ENCODE measurements around the gene PLEKHM2.

The PLEKHM2 gene

DNA sequence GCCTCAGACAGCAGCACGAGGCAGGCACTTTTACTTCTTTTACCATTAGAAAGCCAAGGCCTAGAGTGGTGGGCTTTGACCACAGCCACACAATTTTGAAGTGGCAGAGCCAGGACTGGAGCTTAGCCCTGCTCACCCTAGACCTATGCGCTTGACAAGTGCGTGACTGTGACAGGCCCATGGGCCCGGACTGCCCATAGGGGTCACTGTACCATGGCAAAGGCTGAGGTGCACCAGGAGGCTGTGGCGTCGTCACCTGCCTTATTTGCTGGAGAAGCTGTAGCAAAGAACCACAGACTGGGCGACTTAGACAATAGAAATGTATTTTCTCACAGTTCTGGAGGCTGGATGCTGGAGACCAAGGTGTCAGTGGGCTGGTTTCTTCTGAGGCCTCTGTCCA, 55.6 kb downstream of the PLEKHM2 start:
- DNase-seq (ENCODE audit: extremely low read depth, low read depth), result no peak
- TF ChIP-seq, protein P1, sequence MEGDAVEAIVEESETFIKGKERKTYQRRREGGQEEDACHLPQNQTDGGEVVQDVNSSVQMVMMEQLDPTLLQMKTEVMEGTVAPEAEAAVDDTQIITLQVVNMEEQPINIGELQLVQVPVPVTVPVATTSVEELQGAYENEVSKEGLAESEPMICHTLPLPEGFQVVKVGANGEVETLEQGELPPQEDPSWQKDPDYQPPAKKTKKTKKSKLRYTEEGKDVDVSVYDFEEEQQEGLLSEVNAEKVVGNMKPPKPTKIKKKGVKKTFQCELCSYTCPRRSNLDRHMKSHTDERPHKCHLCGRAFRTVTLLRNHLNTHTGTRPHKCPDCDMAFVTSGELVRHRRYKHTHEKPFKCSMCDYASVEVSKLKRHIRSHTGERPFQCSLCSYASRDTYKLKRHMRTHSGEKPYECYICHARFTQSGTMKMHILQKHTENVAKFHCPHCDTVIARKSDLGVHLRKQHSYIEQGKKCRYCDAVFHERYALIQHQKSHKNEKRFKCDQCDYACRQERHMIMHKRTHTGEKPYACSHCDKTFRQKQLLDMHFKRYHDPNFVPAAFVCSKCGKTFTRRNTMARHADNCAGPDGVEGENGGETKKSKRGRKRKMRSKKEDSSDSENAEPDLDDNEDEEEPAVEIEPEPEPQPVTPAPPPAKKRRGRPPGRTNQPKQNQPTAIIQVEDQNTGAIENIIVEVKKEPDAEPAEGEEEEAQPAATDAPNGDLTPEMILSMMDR (IDR thresholded peaks at IDR 0.05; ENCODE audit: low read depth, low read length), result no peak

DNA sequence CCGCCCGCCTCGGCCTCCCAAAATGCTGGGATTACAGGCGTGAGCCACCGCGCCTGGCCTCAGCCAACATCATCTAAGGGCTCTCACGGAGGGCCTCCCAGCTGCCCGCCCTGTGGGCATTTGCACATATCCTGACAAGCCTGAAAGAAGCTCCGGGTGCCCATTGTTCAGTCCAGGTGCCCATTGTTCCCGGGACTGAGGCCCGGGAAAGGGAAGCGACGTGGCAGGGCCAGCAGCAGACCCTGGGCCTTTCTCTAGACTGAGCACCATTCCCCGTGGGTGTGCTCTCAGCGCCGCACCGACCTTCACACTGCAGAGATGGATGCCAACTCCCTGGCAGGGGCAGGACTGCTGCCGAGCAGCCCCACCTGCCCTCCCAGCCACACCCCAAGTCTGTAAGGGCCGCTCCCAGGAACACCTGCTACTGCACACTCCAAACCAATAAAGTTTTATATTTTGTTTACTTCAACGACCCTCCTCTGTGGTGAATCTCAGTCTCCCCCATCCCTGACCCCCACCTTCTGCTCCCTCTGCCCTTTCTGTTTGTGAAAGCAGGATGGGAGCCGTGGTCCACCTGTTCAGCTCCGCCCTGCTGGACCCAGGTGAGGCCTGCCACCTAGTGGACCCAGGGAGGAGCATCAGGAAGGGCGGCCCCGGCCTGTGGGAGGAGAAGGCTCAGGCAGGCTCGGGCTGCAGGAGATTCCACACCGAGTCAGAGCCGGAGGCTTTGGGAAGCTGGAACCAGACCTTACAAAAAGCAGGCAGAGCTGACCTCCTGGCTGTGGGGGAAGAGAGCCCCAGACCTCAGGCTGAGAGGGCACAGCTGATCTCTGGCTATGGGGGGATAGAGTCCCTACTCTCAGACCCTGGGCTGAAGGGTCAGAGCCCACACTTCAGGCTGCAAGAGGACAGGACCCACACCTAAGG, 57.1 kb downstream of the PLEKHM2 start:
- TF ChIP-seq, protein P1 (IDR thresholded peaks at IDR 0.05; ENCODE audit: low read depth, low read length), result peak; percentile 78
- DNase-seq (ENCODE audit: extremely low read depth, low read depth), result no peak

DNA sequence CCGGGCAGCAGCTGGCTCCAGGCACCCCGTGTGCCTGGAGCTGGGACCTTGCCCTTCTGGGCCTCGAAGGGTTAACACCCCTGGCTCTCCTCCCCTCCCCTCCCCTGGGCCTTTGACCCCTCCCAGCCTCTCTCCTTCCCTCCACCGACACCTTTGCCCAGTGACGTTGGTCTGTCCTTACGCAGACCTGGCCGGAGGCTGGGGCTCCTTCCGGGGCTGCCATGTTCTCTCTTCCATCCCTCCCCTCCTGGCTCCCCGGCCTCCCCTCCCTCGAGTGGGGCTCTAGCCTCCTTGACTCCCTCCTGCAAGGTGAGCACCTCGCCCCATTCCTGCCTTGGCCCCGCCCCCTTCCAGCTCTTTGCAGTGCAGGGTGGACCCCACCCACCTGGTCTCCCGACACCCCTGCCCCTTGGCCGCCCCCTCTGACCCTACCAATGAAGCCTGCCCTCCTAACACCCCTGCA, 58.2 kb downstream of the PLEKHM2 start, which contains the start of gene TMEM82:
Gene TMEM82 (plus strand): TSS at position 161 of the 463 bp plus-strand sequence. CDS start 61 bp downstream, at position 222.
- TF ChIP-seq, protein P1 (IDR thresholded peaks at IDR 0.05; ENCODE audit: low read depth, low read length), result no peak
- DNase-seq (ENCODE audit: extremely low read depth, low read depth), result no peak

DNA sequence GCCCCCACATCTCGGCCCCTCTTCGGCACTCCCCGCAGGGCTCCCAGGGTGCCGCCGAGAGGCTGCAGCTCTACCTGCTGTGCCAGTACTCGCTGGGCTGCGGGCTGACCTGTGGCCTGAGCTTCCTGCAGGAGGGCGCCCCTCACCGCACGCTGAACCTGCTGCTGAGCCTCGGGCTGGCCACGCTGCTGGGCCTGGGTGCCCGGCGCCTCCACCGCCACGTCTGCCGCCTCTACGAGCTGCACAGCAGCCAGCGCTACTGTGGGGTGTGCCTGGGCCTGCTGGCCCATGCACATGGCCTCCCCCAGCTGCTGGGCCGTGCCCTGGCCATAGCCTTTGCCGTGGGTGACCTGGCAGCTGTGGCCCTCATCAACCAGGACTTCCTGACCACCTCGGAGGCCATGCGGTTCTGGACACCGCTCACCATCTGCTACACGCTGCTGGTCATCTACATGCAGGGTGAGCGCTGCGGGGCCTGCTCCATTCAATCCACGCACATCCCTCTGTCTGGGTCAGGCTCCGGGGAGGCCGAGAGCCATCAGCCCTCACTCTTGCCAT, 60.1 kb downstream of the PLEKHM2 start:
- TF ChIP-seq, protein P1 (IDR thresholded peaks at IDR 0.05; ENCODE audit: low read depth, low read length), result no peak
- no peak for DNase-seq (ENCODE audit: extremely low read depth, low read depth)

DNA sequence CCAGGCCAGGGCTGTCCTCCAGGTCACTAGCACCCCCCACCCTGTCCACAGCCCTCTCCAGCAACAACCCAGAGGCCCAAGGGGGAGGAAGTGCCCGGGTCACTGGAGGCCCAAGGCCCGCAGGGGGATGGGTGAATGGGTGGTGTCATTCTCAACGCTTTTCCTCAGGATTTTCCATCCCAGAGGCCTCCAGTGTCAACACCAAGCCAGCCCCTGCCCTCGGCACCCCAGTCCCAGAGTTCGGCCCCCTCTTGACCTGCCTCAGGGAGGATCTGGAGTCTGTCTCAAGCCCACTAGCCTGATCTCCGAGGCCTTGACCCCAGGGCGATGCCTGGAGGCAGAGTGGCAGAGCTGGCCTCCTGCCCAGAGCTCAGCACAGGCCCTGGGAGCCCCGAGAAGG, 63.3 kb downstream of the PLEKHM2 start:
- TF ChIP-seq, protein P1 (IDR thresholded peaks at IDR 0.05; ENCODE audit: low read depth, low read length), result no peak
- no peak for DNase-seq (ENCODE audit: extremely low read depth, low read depth)

DNA sequence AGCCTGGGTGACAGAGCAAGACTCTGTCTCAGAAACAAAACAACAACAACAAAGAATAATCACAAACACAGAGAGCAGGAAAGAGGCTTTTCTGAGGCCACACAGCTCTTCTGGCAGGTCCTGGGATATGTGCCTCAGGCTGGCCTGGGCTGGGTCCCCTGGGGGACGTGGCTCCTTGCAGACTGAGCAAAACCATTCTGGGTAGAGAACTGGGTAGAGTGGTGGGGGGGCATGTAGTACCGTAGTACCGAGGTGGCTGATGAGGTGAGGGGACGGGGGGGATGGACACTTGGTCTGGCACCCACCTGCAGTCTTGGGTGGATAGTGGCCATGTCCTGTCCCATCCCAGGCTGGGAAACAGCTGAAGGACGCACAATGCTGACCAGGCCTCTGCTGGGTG, 64.1 kb downstream of the PLEKHM2 start:
- no peak for DNase-seq (ENCODE audit: extremely low read depth, low read depth)
- TF ChIP-seq, protein P1 (IDR thresholded peaks at IDR 0.05; ENCODE audit: low read depth, low read length), result no peak

Data from AG09319 (cell line).